ENCODE measurements around the gene NAT8L. TPM values are rescaled to one million over a fixed set of nuclear protein-coding genes. Genes with fewer than 3 reads are reported as not detected.

The NAT8L gene
- total and polyA plus RNA-seq, 2 donors (not counting 3 experiments of a cell fraction or from before 2014, with no cell fraction given), result 0.10 to 0.11 TPM

GRCh38 chr4:2116687-2117400 lies 57.7 kb downstream of the NAT8L start:
- Histone ChIP-seq H3K4me3 (replicated peaks in 1 of 3; ENCODE audit: insufficient read depth in 1 of 3, low read depth in 1 of 3, low read length in 3 of 3) (no peak overlapping the region), H3K27me3 (ENCODE audit: control insufficient read depth in 2 of 2, insufficient read depth in 2 of 2, low read length in 2 of 2) (no peaks in the 10 kb centered on the region), H3K27ac (ENCODE audit: insufficient read depth, low read depth, low read length) (no peak overlapping the region), H3K9ac (replicated peaks; ENCODE audit: extremely low read depth, insufficient read depth, low read length) (no peak overlapping the region), H3K4me1 (ENCODE audit: control insufficient read depth, extremely low read depth, insufficient read depth, low read length) (no peaks in the 10 kb centered on the region), H3K4me2 (ENCODE audit: insufficient read depth, low read length) (no peak overlapping the region), H3K9me1 (replicated peaks; ENCODE audit: control insufficient read depth, extremely low read depth, insufficient read depth, low read length) (no peaks in the 10 kb centered on the region), H2AFZ (ENCODE audit: low read depth, low read length) (no peak overlapping the region), H4K20me1 (replicated peaks; ENCODE audit: control insufficient read depth, extremely low read depth, insufficient read depth, low read length) (no peaks in the 10 kb centered on the region), H3K9me3 (replicated peaks; ENCODE audit: control insufficient read depth, insufficient read depth, low read length) (no peaks in the 10 kb centered on the region), H3K36me3 (ENCODE audit: control insufficient read depth in 2 of 2, extremely low read depth in 1 of 2, insufficient read depth in 2 of 2, low read length in 2 of 2) (no peaks in the 10 kb centered on the region), H3K79me2 (ENCODE audit: control insufficient read depth, insufficient read depth, low read length) (no peaks in the 10 kb centered on the region)
- DNase-seq (ENCODE audit: low read depth, low spot score) (no peak), FAIRE-seq (no peak)
- CTCF ChIA-PET, result interaction anchor here (1.3 kb wide), 1 partner anchor 16 kb away, joined by 4 read pairs; no protein-coding TSS in a partner anchor
- POLR2A ChIA-PET, result no interaction called here
- intact Hi-C loops (cut with micrococcal nuclease), result no loop called here
- dilution Hi-C loops (cut with MboI; ENCODE audit: extremely low pct_ligation_motif_present, low sequenced_read_pairs), result no loop called here
- no peak for TF ChIP-seq EZH2 (IDR thresholded peaks at IDR 0.05; ENCODE audit: borderline replicate concordance, low read depth, low read length, severe bottlenecking)
- TF ChIP-seq POLR2AphosphoS5 (IDR thresholded peaks at IDR 0.05; ENCODE audit: insufficient read depth, low read depth, low read length), result no peak
- no peak for TF ChIP-seq CTCF (IDR thresholded peaks at IDR 0.05; ENCODE audit: extremely low read depth in 1 of 2, insufficient read depth in 1 of 2, low read depth in 1 of 2, low read length in 2 of 2)
- no peak for TF ChIP-seq MAX (IDR thresholded peaks at IDR 0.05; ENCODE audit: insufficient read depth, insufficient read length)
- no peak for TF ChIP-seq GATA2 (IDR thresholded peaks at IDR 0.05; ENCODE audit: insufficient read depth, insufficient read length, low read depth, low read length)
- no peak for TF ChIP-seq MYC (IDR thresholded peaks at IDR 0.05; ENCODE audit: low read depth, low read length)
- TF ChIP-seq FOS (IDR thresholded peaks at IDR 0.05; ENCODE audit: borderline replicate concordance, insufficient read depth, low read length), result no peak
- no TSS peak for BruUV-seq (replicated peaks)

Other genes starting within 250 kb of the NAT8L start
- gene LETM1, start 203.2 kb upstream of the NAT8L start, total RNA-seq, result 58.3 and 62.5 TPM in 2 replicates
- gene LETM1, start 203.2 kb upstream of the NAT8L start, polyA plus RNA-seq, result 25.6 and 27.5 TPM in 2 replicates
- 152 and 171 TPM in 2 replicates for gene NSD2, start 187.9 kb upstream of the NAT8L start, total RNA-seq
- 31.3 and 31.6 TPM in 2 replicates for gene NSD2, start 187.9 kb upstream of the NAT8L start, polyA plus RNA-seq
- 27.3 and 30.3 TPM in 2 replicates for gene NELFA, start 50.4 kb upstream of the NAT8L start, total RNA-seq
- gene NELFA, start 50.4 kb upstream of the NAT8L start, polyA plus RNA-seq, result 22.8 and 23.5 TPM in 2 replicates
- 15.9 and 16.0 TPM in 2 replicates for gene HAUS3, start 182.8 kb downstream of the NAT8L start, total RNA-seq
- gene HAUS3, start 182.8 kb downstream of the NAT8L start, polyA plus RNA-seq, result 4.4 and 4.6 TPM in 2 replicates
- 3.1 and 4.2 TPM in 2 replicates for gene POLN, start 182.8 kb downstream of the NAT8L start, total RNA-seq
- 1.3 TPM in 2 replicates for gene POLN, start 182.8 kb downstream of the NAT8L start, polyA plus RNA-seq
- 59.2 and 62.7 TPM in 2 replicates for gene MXD4, start 202.8 kb downstream of the NAT8L start, total RNA-seq
- 74.1 and 88.8 TPM in 2 replicates for gene MXD4, start 202.8 kb downstream of the NAT8L start, polyA plus RNA-seq

All from endothelial cell of umbilical vein (primary cell).